Neural progenitor cell (in vitro differentiated cells): ENCODE measurements around the gene AGBL4. TPM values are rescaled to one million over a fixed set of nuclear protein-coding genes. Genes with fewer than 3 reads are reported as not detected.

Experiments used
- DNase-seq: peaks from one replicate; pipeline ENCODE4 v3.0.0-alpha.2; 2016; ENCODE audit warnings: low spot score
- H2AFZ ChIP-seq: fragments of 200-600 bp; sonication (generic); replicated peaks from 2 replicates; pipeline ENCODE4 v1.6.1; 2016; ENCODE audit warnings: antibody characterized with exemption
- H3F3A ChIP-seq: fragments of 200-600 bp; sonication (generic); 2 replicates; pipeline ENCODE4 v1.6.1; 2016; ENCODE audit warnings: antibody characterized with exemption, low read depth
- H3K27ac ChIP-seq: fragments of 200-600 bp; sonication (generic); 2 replicates; pipeline ENCODE4 v1.5.1; 2016; ENCODE audit warnings: mild to moderate bottlenecking
- H3K27me3 ChIP-seq: fragments of 200-600 bp; sonication (generic); 2 replicates; pipeline ENCODE4 v1.6.1; 2016; ENCODE audit warnings: mild to moderate bottlenecking, moderate library complexity
- H3K36me3 ChIP-seq: fragments of 200-600 bp; sonication (generic); 2 replicates; pipeline ENCODE4 v1.5.1; 2016
- H3K4me1 ChIP-seq: fragments of 200-600 bp; sonication (generic); 2 replicates; pipeline ENCODE4 v1.6.1; 2016; ENCODE audit warnings: mixed run types
- H3K4me2 ChIP-seq: fragments of 200-600 bp; sonication (generic); 2 replicates; pipeline ENCODE4 v1.6.1; 2016
- H3K4me3 ChIP-seq: fragments of 200-600 bp; sonication (generic); 2 replicates; pipeline ENCODE4 v1.5.1; 2016
- H3K79me2 ChIP-seq: fragments of 200-600 bp; sonication (generic); 2 replicates; pipeline ENCODE4 v1.6.1; 2016; ENCODE audit warnings: low read depth
- H3K9ac ChIP-seq: fragments of 200-600 bp; sonication (generic); 2 replicates; pipeline ENCODE4 v1.6.1; 2016
- H3K9me3 ChIP-seq: fragments of 200-600 bp; sonication (generic); 2 replicates; pipeline ENCODE4 v1.5.1; 2016; ENCODE audit warnings: low read depth
- H4K20me1 ChIP-seq: fragments of 200-600 bp; sonication (generic); 2 replicates; pipeline ENCODE4 v1.6.1; 2016; ENCODE audit warnings: low read depth
- H3K27ac Mint-ChIP-seq: 3 replicates; pipeline ENCODE4 v1.8.0; 2021; ENCODE audit warnings: mixed read lengths
- H3K27me3 Mint-ChIP-seq: 2 replicates; pipeline ENCODE4 v1.8.0; 2022; ENCODE audit warnings: low read depth, mild to moderate bottlenecking, inconsistent platforms, moderate library complexity, mixed read lengths; ENCODE audit not compliant: insufficient read depth
- H3K36me3 Mint-ChIP-seq: 3 replicates; pipeline ENCODE4 v1.8.0; 2021; ENCODE audit warnings: mixed read lengths
- H3K4me1 Mint-ChIP-seq: 3 replicates; pipeline ENCODE4 v1.8.0; 2021; ENCODE audit warnings: mixed read lengths
- H3K4me3 Mint-ChIP-seq: 3 replicates; pipeline ENCODE4 v1.8.0; 2021; ENCODE audit warnings: mild to moderate bottlenecking, moderate library complexity, mixed read lengths
- H3K9me3 Mint-ChIP-seq: 3 replicates; pipeline ENCODE4 v1.8.0; 2020; ENCODE audit warnings: mixed read lengths
- EZH2 ChIP-seq: fragments of 200-600 bp; sonication (generic); IDR thresholded peaks from 2 replicates; pipeline ENCODE4 v1.6.1; 2017; ENCODE audit warnings: antibody characterized with exemption, mild to moderate bottlenecking, moderate library complexity
- EZH2phosphoT487 ChIP-seq: fragments of 200-600 bp; sonication (generic); IDR thresholded peaks from 2 replicates; pipeline ENCODE4 v1.6.1; 2017; ENCODE audit warnings: antibody characterized with exemption
- total RNA-seq: library from RNA; depleted of rRNA; stranded (reverse); fragments of >200 nt; gene quantifications from 2 replicates; pipeline ENCODE4 v1.2.3, GENCODE V29; 2015; ENCODE audit warnings: low replicate concordance
- TF ChIP-seq, protein P1 (sequence below): fragments of 200-600 bp; sonication (generic); IDR thresholded peaks from 2 replicates; pipeline ENCODE4 v1.5.1; 2017; ENCODE audit warnings: antibody characterized with exemption, mild to moderate bottlenecking

Gene AGBL4
- total RNA-seq, 1 donor from 2014 or later, result 1.5 TPM

DNA sequence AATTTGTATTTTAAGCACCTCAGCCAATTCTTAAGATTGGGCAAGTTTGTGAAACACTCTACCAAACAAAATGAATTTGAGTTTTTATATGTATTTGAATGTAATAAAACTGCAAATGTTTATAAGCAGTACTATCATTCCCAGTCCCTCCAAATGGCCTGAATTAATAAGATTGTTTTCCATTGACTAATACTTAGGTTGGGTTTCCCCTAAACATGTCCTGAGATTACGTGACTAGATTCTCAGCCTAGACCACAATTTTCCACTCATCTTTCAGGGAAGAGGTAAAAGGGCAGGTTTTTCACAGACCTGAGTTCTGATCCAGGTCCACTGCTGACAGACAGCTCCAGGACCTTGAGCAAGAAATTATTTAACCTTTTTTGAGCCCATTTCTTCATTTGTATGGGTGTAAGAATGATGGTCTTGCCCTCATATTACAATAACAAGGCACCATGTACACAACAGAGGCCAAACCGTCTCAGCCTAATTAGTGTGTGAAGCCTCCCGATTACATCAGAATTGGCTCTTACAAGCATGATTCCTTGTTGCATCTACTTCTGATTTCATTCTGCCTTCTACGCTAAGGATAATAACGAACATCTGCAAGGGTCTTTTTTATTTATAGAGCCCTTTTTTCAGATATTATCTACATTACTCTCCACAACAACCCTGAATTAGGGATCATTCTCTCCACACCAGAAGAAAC is 1298.3 kb downstream of the AGBL4 start:
- H3K4me1 ChIP-seq, result no peaks in the 10 kb centered on the region
- Mint-ChIP-seq H3K36me3 (peaks cover 9% of the 10 kb centered on the region), H3K27me3 (no peaks in the 10 kb centered on the region), H3K4me3 (no peak overlapping the region), H3K4me1 (no peaks in the 10 kb centered on the region), H3K9me3 (no peaks in the 10 kb centered on the region), H3K27ac (no peak overlapping the region)
- H3K4me2 ChIP-seq, result no peak overlapping the region
- no peaks in the 10 kb centered on the region for H3F3A ChIP-seq
- no peaks in the 10 kb centered on the region for H3K27me3 ChIP-seq
- no peak for TF ChIP-seq EZH2
- TF ChIP-seq EZH2phosphoT487, result no peak
- TF ChIP-seq, protein P1, sequence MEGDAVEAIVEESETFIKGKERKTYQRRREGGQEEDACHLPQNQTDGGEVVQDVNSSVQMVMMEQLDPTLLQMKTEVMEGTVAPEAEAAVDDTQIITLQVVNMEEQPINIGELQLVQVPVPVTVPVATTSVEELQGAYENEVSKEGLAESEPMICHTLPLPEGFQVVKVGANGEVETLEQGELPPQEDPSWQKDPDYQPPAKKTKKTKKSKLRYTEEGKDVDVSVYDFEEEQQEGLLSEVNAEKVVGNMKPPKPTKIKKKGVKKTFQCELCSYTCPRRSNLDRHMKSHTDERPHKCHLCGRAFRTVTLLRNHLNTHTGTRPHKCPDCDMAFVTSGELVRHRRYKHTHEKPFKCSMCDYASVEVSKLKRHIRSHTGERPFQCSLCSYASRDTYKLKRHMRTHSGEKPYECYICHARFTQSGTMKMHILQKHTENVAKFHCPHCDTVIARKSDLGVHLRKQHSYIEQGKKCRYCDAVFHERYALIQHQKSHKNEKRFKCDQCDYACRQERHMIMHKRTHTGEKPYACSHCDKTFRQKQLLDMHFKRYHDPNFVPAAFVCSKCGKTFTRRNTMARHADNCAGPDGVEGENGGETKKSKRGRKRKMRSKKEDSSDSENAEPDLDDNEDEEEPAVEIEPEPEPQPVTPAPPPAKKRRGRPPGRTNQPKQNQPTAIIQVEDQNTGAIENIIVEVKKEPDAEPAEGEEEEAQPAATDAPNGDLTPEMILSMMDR, result no peak
- no peak overlapping the region for H3K9ac ChIP-seq
- H2AFZ ChIP-seq, result no peak overlapping the region
- H3K4me3 ChIP-seq, result no peak overlapping the region
- no peak for DNase-seq
- no peaks in the 10 kb centered on the region for H3K9me3 ChIP-seq
- H4K20me1 ChIP-seq, result peaks cover 5% of the 10 kb centered on the region
- H3K79me2 ChIP-seq, result no peaks in the 10 kb centered on the region
- no peak overlapping the region for H3K27ac ChIP-seq
- no peaks in the 10 kb centered on the region for H3K36me3 ChIP-seq

DNA sequence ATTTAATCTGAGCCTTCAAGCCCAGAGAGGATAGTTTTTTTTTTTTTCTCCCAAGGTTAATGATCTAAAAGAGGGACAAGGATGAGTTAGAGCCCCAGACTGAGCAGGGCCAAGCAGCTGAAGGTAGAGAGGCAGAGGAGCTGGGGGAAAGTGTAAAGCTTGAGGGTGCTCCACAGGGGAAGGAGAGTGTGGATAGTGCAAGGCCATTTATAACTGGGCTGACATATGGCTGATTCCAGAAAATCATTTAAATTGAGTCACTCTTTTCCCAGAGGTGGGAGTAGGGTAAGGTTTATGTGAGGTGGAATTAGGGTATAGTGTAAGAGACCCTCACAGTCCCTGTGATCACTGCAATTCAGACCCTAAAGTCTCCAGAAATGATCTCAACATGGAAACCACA is 1302.8 kb downstream of the AGBL4 start:
- Histone ChIP-seq H3K79me2 (no peaks in the 10 kb centered on the region), H3F3A (no peaks in the 10 kb centered on the region), H3K9me3 (no peaks in the 10 kb centered on the region), H4K20me1 (no peaks in the 10 kb centered on the region), H2AFZ (no peak overlapping the region), H3K27me3 (no peaks in the 10 kb centered on the region), H3K36me3 (no peaks in the 10 kb centered on the region), H3K27ac (no peak overlapping the region), H3K4me1 (no peaks in the 10 kb centered on the region), H3K4me2 (no peak overlapping the region), H3K9ac (no peak overlapping the region), H3K4me3 (no peak overlapping the region)
- Mint-ChIP-seq H3K36me3 (no peaks in the 10 kb centered on the region), H3K9me3 (no peaks in the 10 kb centered on the region), H3K4me3 (no peak overlapping the region), H3K4me1 (no peaks in the 10 kb centered on the region), H3K27ac (no peak overlapping the region), H3K27me3 (peaks cover 2% of the 10 kb centered on the region)
- no peak for TF ChIP-seq EZH2phosphoT487
- TF ChIP-seq EZH2, result no peak
- TF ChIP-seq, protein P1, result no peak
- DNase-seq, result no peak

DNA sequence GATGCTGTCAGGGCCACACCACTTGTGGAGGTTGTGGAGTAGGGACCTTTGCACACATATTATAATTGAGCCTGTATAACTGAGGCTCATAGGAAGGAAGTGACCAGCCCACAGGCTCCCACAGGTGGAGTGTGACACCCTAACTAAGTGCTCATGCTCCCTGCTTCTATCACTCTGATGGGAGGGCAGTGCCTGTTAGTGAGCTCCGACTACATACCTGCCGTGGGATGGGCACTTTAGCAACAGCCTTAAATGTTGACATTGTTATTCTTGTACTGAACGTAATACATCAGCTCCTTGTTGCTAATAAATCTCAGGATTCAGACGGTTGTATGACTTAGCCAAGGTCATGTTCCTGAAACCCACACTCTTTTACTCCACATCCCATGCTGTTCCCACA is 1305.0 kb downstream of the AGBL4 start:
- H3K27ac ChIP-seq, result no peak overlapping the region
- H3K4me3 ChIP-seq, result no peak overlapping the region
- Mint-ChIP-seq H3K4me1 (no peaks in the 10 kb centered on the region), H3K9me3 (no peaks in the 10 kb centered on the region), H3K4me3 (no peak overlapping the region), H3K36me3 (no peaks in the 10 kb centered on the region), H3K27me3 (peaks cover 5% of the 10 kb centered on the region), H3K27ac (no peak overlapping the region)
- no peaks in the 10 kb centered on the region for H4K20me1 ChIP-seq
- H3K27me3 ChIP-seq, result no peaks in the 10 kb centered on the region
- H3F3A ChIP-seq, result no peaks in the 10 kb centered on the region
- H3K9me3 ChIP-seq, result no peaks in the 10 kb centered on the region
- no peaks in the 10 kb centered on the region for H3K36me3 ChIP-seq
- no peaks in the 10 kb centered on the region for H3K4me1 ChIP-seq
- H3K9ac ChIP-seq, result no peak overlapping the region
- H3K79me2 ChIP-seq, result no peaks in the 10 kb centered on the region
- H2AFZ ChIP-seq, result no peak overlapping the region
- DNase-seq, result no peak
- H3K4me2 ChIP-seq, result no peak overlapping the region
- TF ChIP-seq, protein P1, result no peak
- TF ChIP-seq EZH2, result no peak
- TF ChIP-seq EZH2phosphoT487, result no peak
